H1 (cell line): Measurements from ENCODE around the gene ATP6V1A. TPM values are rescaled to one million over a fixed set of nuclear protein-coding genes. Genes with fewer than 3 reads are reported as not detected.

Source experiments
- CTCF ChIA-PET: fragments of 300-600 bp; sonication (Branson Sonifier 250); formaldehyde crosslinking; loops from one replicate; lab custom pipeline; 2021; ENCODE audit not compliant: partially characterized antibody; lab: Charles Lee
- POLR2A ChIA-PET: fragments of 300-600 bp; sonication (Branson Sonifier 250); formaldehyde crosslinking; loops from one replicate; lab custom pipeline; 2021; ENCODE audit warnings: inconsistent platforms; ENCODE audit not compliant: partially characterized antibody; lab: Charles Lee
- DNase-seq, 2 experiments: peaks; one replicate each; pipeline versions ENCODE4 v3.0.0 to v3.0.0-alpha.2; 2010 to 2022; ENCODE audit warnings: low spot score in 2 of 2, low read depth in 1 of 2, mixed read lengths in 1 of 2
- FAIRE-seq: peaks from 2 replicates; lab custom pipeline; 2011; peaks lifted over from hg19 to GRCh38; lab: Jason Lieb, UNC
- H2AFZ ChIP-seq: 2 replicates; pipeline ENCODE4 v1.8.1; 2012; ENCODE audit warnings: low read length, inconsistent platforms
- H2AK5ac ChIP-seq: 2 replicates; pipeline ENCODE4 v1.6.1; 2013; ENCODE audit warnings: low read depth, low read length
- H2BK120ac ChIP-seq: replicated peaks from 2 replicates; pipeline ENCODE3; 2013; ENCODE audit warnings: low read depth, low read length, inconsistent platforms
- H2BK12ac ChIP-seq: 2 replicates; pipeline ENCODE4 v1.6.1; 2013; ENCODE audit warnings: low read depth, low read length
- H2BK15ac ChIP-seq: 2 replicates; pipeline ENCODE4 v1.6.1; 2013; ENCODE audit warnings: low read length
- H2BK20ac ChIP-seq: 2 replicates; pipeline ENCODE4 v1.6.1; 2013; ENCODE audit warnings: low read length
- H2BK5ac ChIP-seq: 2 replicates; pipeline ENCODE4 v1.6.1; 2013; ENCODE audit warnings: low read depth, low read length
- H3K14ac ChIP-seq: 2 replicates; pipeline ENCODE4 v1.6.1; 2013; ENCODE audit warnings: inconsistent platforms; ENCODE audit not compliant: insufficient read length
- H3K18ac ChIP-seq: 2 replicates; pipeline ENCODE4 v1.6.1; 2013; ENCODE audit warnings: low read length; ENCODE audit errors: extremely low read depth
- H3K23ac ChIP-seq: 2 replicates; pipeline ENCODE4 v1.6.1; 2013; ENCODE audit warnings: inconsistent platforms; ENCODE audit not compliant: insufficient read length
- H3K23me2 ChIP-seq: 2 replicates; pipeline ENCODE4 v1.6.1; 2013; ENCODE audit warnings: low read depth, low read length
- H3K27ac ChIP-seq: 2 replicates; pipeline ENCODE4 v1.6.1; 2011; ENCODE audit warnings: low read depth, low read length, inconsistent platforms
- H3K27me3 ChIP-seq, 4 experiments: replicated peaks in 1 of 4; 1 replicate in 1 of 4; 2 replicates in 3 of 4; pipeline versions ENCODE4 v1.6.1 to v1.8.1; 2011 to 2013; ENCODE audit warnings: low read length in 3 of 4, mild to moderate bottlenecking in 3 of 4, inconsistent platforms in 2 of 4, mixed read lengths in 2 of 4, moderate library complexity in 1 of 4; ENCODE audit not compliant: control insufficient read depth in 3 of 4, insufficient read depth in 3 of 4; ENCODE audit errors: extremely low read depth in 1 of 4
- H3K36me3 ChIP-seq, 4 experiments: 2 replicates each; pipeline versions ENCODE4 v1.6.1 to v1.8.1; 2011 to 2013; ENCODE audit warnings: mild to moderate bottlenecking in 4 of 4, low read length in 3 of 4, moderate library complexity in 2 of 4, control low read depth in 1 of 4, inconsistent platforms in 1 of 4; ENCODE audit not compliant: insufficient read depth in 4 of 4, control insufficient read depth in 2 of 4
- H3K4ac ChIP-seq: replicated peaks from 2 replicates; pipeline ENCODE3; 2013; ENCODE audit warnings: low read length, low read depth, mixed read lengths, inconsistent platforms; ENCODE audit not compliant: insufficient read length
- H3K4me1 ChIP-seq, 4 experiments: replicated peaks in 1 of 4; 1 replicate in 1 of 4; 2 replicates in 3 of 4; pipeline versions ENCODE4 v1.6.1 to v1.8.1; 2011 to 2013; ENCODE audit warnings: low read length in 3 of 4, inconsistent platforms in 2 of 4, mixed read lengths in 1 of 4; ENCODE audit not compliant: insufficient read depth in 4 of 4, control insufficient read depth in 3 of 4
- H3K4me2 ChIP-seq, 2 experiments: 2 replicates each; pipeline versions ENCODE4 v1.6.1 to v1.8.1; 2011 to 2013; ENCODE audit warnings: low read depth in 2 of 2, low read length in 2 of 2, control low read depth in 1 of 2, inconsistent platforms in 1 of 2, mild to moderate bottlenecking in 1 of 2; ENCODE audit not compliant: insufficient read depth in 1 of 2
- H3K4me3 ChIP-seq, 4 experiments: fragments of 200-600, 300-600 bp in 1 of 4; sonication (generic), shearing (Covaris generic), sonication (Bioruptor Twin) in 1 of 4; 2 replicates each; pipeline versions ENCODE4 v1.5.1 to v1.8.1; 2011 to 2016; ENCODE audit warnings: low read length in 4 of 4, low read depth in 3 of 4, control low read depth in 2 of 4, inconsistent platforms in 2 of 4, mild to moderate bottlenecking in 2 of 4, mixed read lengths in 1 of 4, moderate library complexity in 1 of 4; ENCODE audit not compliant: insufficient read depth in 2 of 4; ENCODE audit errors: extremely low read depth in 1 of 4
- H3K56ac ChIP-seq: replicated peaks from 2 replicates; pipeline ENCODE3; 2013; ENCODE audit warnings: low read depth, mild to moderate bottlenecking, mixed read lengths, low read length, inconsistent platforms; ENCODE audit not compliant: insufficient read length
- H3K79me1 ChIP-seq: 2 replicates; pipeline ENCODE4 v1.6.1; 2013; ENCODE audit warnings: low read depth, low read length, control low read depth
- H3K79me2 ChIP-seq, 2 experiments: 2 replicates each; pipeline versions ENCODE4 v1.6.1 to v1.8.1; 2012 to 2013; ENCODE audit warnings: low read length in 2 of 2, mild to moderate bottlenecking in 2 of 2, inconsistent platforms in 1 of 2; ENCODE audit not compliant: insufficient read depth in 2 of 2, control insufficient read depth in 1 of 2
- H3K9ac ChIP-seq, 4 experiments: replicated peaks in 1 of 4; 1 replicate in 1 of 4; 2 replicates in 3 of 4; pipeline versions ENCODE4 v1.6.1 to v1.8.1; 2011 to 2013; ENCODE audit warnings: low read depth in 3 of 4, low read length in 3 of 4, control low read depth in 2 of 4, mild to moderate bottlenecking in 2 of 4, moderate library complexity in 2 of 4, inconsistent platforms in 1 of 4; ENCODE audit errors: extremely low read depth in 1 of 4
- H3K9me3 ChIP-seq, 2 experiments: 2 replicates each; pipeline versions ENCODE4 v1.6.1 to v1.8.1; 2012 to 2013; ENCODE audit warnings: mild to moderate bottlenecking in 2 of 2, moderate library complexity in 2 of 2, control low read depth in 1 of 2, inconsistent platforms in 1 of 2, low read depth in 1 of 2, low read length in 1 of 2, mixed read lengths in 1 of 2; ENCODE audit not compliant: insufficient read depth in 2 of 2
- H4K20me1 ChIP-seq, 2 experiments: replicated peaks in 1 of 2; 2 replicates each; pipeline versions ENCODE3 to v1.8.1; 2011 to 2013; ENCODE audit warnings: inconsistent platforms in 2 of 2, low read length in 2 of 2, mild to moderate bottlenecking in 1 of 2; ENCODE audit not compliant: insufficient read depth in 2 of 2, control insufficient read depth in 1 of 2
- H4K5ac ChIP-seq: 2 replicates; pipeline ENCODE4 v1.6.1; 2013; ENCODE audit warnings: low read length, low read depth, mixed read lengths, inconsistent platforms; ENCODE audit not compliant: insufficient read length
- H4K8ac ChIP-seq: 2 replicates; pipeline ENCODE4 v1.8.0; 2013; ENCODE audit warnings: mild to moderate bottlenecking, moderate library complexity, low read length, inconsistent platforms; ENCODE audit not compliant: insufficient read depth; ENCODE audit errors: extremely low read depth
- H4K91ac ChIP-seq: replicated peaks from 2 replicates; pipeline ENCODE3; 2013; ENCODE audit warnings: low read length, mixed read lengths, inconsistent platforms; ENCODE audit not compliant: insufficient read length
- BCL11A ChIP-seq, 2 experiments: IDR thresholded peaks; one replicate each; pipeline ENCODE4 v1.6.1; 2011; ENCODE audit warnings: low read depth in 2 of 2, low read length in 2 of 2, mild to moderate bottlenecking in 2 of 2
- POLR2AphosphoS5 ChIP-seq: IDR thresholded peaks from 2 replicates; pipeline ENCODE4 v1.6.1; 2011; ENCODE audit warnings: low read depth, low read length
- WGBS, 2 experiments: shearing (Covaris generic) in 1 of 2; methylation state at CpG; one replicate each; pipeline versions ENCODE4 v1.1.6 to v1.1.7; 2013 to 2015; ENCODE audit warnings: low lambda C conversion rate in 2 of 2, mixed read lengths in 2 of 2, inconsistent platforms in 1 of 2, low coverage in 1 of 2, missing lambda C conversion rate in 1 of 2; ENCODE audit not compliant: insufficient replicate concordance in 2 of 2, insufficient coverage in 1 of 2, insufficient read length in 1 of 2; ENCODE audit errors: extremely low coverage in 1 of 2, missing lambda C conversion rate in 1 of 2; 5-methylcytosine and 5-hydroxymethylcytosine counted together
- polyA plus RNA-seq, 7 experiments: library from polyadenylated mRNA; depleted of rRNA in 3 of 7; stranded (reverse) in 5 of 7; unstranded in 2 of 7; fragments of >200 nt in 5 of 7; fragments of 200-250 nt in 2 of 7; gene quantifications; 1 replicate in 5 of 7; 2 replicates in 1 of 7; 4 replicates in 1 of 7; pipeline versions ENCODE4 v1.2.1 to v1.2.3, GENCODE V29; 2011 to 2013; ENCODE audit warnings: missing spikeins in 2 of 7, mixed read lengths in 2 of 7
- total RNA-seq: library from RNA; stranded (reverse); fragmentation: NEBNext Ultra II Directional; extraction: Animal tissue kit (Norgen Biotek cat#: 25700); gene quantifications from 2 replicates; pipeline ENCODE4 v1.2.1, GENCODE V29; 2021
- TF ChIP-seq, protein P1 (sequence below), 3 experiments: IDR thresholded peaks; 1 replicate in 2 of 3; 2 replicates in 1 of 3; pipeline versions ENCODE4 v1.5.1 to v1.6.1; 2011; ENCODE audit warnings: low read length in 3 of 3, mild to moderate bottlenecking in 3 of 3, inconsistent platforms in 2 of 3, low read depth in 1 of 3, moderate library complexity in 1 of 3; ENCODE audit not compliant: insufficient read depth in 1 of 3; ENCODE audit errors: control extremely low read depth in 1 of 3

The ATP6V1A gene
- total and polyA plus RNA-seq, 2 of the 8 experiments (the other 6 are each of a cell fraction or from before 2014, with no cell fraction given), result 15.4 to 90.9 TPM

- H3K27ac ChIP-seq, result no peak overlapping the region
Measured at GRCh38 chr3:113741086-113741485, 5.7 kb upstream of the ATP6V1A start.

More at GRCh38 chr3:113741086-113741485, 5.7 kb upstream of the ATP6V1A start:
- Histone ChIP-seq H3K23me2 (0 out of 2 replicates have a peak, but pooled peaks cover 2% of the 10 kb centered on the region), H3K79me1 (no peaks in the 10 kb centered on the region; the same call in 1 of the 2 replicates), H3K27me3 (no peaks in the 10 kb centered on the region), H3K23ac (peak overlapping the region; percentile 60), H3K79me2 (peaks cover 33 to 98% of the 10 kb centered on the region in 2 experiments), H3K56ac (no peak overlapping the region), H3K36me3 (no peaks in the 10 kb centered on the region), H2BK15ac (no peak overlapping the region), H3K4me3 (no peak overlapping the region), H2AK5ac (no peak overlapping the region), H3K4me1 (peaks cover 0 to 6% (median 4%) of the 10 kb centered on the region in 4 experiments; a peak in 4 of 7 replicates), H3K4ac (no peak overlapping the region), H4K8ac (no peak overlapping the region), H4K5ac (no peak overlapping the region), H3K18ac (no peak overlapping the region), H2AFZ (no peak overlapping the region), H2BK5ac (no peak overlapping the region), H2BK20ac (no peak overlapping the region), H3K9ac (no peak overlapping the region; a peak in 1 of 7 replicates), H4K20me1 (peaks cover 10 to 23% of the 10 kb centered on the region in 2 experiments), H3K14ac (no peak overlapping the region), H4K91ac (no peak overlapping the region), H2BK12ac (no peak overlapping the region), H2BK120ac (no peak overlapping the region), H3K9me3 (no peaks in the 10 kb centered on the region), H3K4me2 (no peak overlapping the region)
- POLR2A ChIA-PET, result interaction anchor here (1.1 to 2.1 kb wide), 3 partner anchors 9 to 88 kb away, joined by 3 to 4 read pairs (median 4); partner anchors contain the start of gene USF3
- TF ChIP-seq POLR2AphosphoS5 (0 out of 2 replicates have a peak, but pooled peaks have one; percentile 21), BCL11A (IDR thresholded peaks at IDR 0.05; ENCODE audit: low read depth in 2 of 2, low read length in 2 of 2) (no peak)
- TF ChIP-seq, protein P1, sequence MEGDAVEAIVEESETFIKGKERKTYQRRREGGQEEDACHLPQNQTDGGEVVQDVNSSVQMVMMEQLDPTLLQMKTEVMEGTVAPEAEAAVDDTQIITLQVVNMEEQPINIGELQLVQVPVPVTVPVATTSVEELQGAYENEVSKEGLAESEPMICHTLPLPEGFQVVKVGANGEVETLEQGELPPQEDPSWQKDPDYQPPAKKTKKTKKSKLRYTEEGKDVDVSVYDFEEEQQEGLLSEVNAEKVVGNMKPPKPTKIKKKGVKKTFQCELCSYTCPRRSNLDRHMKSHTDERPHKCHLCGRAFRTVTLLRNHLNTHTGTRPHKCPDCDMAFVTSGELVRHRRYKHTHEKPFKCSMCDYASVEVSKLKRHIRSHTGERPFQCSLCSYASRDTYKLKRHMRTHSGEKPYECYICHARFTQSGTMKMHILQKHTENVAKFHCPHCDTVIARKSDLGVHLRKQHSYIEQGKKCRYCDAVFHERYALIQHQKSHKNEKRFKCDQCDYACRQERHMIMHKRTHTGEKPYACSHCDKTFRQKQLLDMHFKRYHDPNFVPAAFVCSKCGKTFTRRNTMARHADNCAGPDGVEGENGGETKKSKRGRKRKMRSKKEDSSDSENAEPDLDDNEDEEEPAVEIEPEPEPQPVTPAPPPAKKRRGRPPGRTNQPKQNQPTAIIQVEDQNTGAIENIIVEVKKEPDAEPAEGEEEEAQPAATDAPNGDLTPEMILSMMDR (IDR thresholded peaks at IDR 0.05; ENCODE audit: control extremely low read depth in 1 of 3, insufficient read depth in 1 of 3, low read depth in 1 of 3, low read length in 3 of 3), result no peak
- DNase-seq (no peak), FAIRE-seq (no peak)
- 90% methylated on average over 5 of the region's 5 CpGs; no CpG with 5 or more reads in 1 of the 2 experiments for WGBS, 2 experiments
- CTCF ChIA-PET, result interaction anchor here (0.8 to 2.2 kb wide), 7 partner anchors 11 to 325 kb away, joined by 3 to 6 read pairs (median 3); no protein-coding TSS in a partner anchor
